ENCODE measurements around the gene CD209. TPM values are rescaled to one million over a fixed set of nuclear protein-coding genes. Genes with fewer than 3 reads are reported as not detected.

CD209 gene
- total and polyA plus RNA-seq, 2 donors (not counting 3 experiments of a cell fraction or from before 2014, with no cell fraction given): not detected

GRCh38 chr19:7697721-7698287, 49.5 kb downstream of the CD209 start:
- H3K27ac ChIP-seq (ENCODE audit: insufficient read depth, low read depth, low read length): no peak overlapping the region
- H3K27me3 ChIP-seq (ENCODE audit: control insufficient read depth in 2 of 2, insufficient read depth in 2 of 2, low read length in 2 of 2): no peaks in the 10 kb centered on the region
- intact Hi-C loops (cut with micrococcal nuclease): no loop called here
- H2AFZ ChIP-seq (ENCODE audit: low read depth, low read length): no peak overlapping the region
- H3K4me2 ChIP-seq (ENCODE audit: insufficient read depth, low read length): no peak overlapping the region
- H3K79me2 ChIP-seq (ENCODE audit: control insufficient read depth, insufficient read depth, low read length): no peaks in the 10 kb centered on the region
- H3K9ac ChIP-seq (replicated peaks; ENCODE audit: extremely low read depth, insufficient read depth, low read length): no peak overlapping the region
- no peaks in the 10 kb centered on the region for H3K4me1 ChIP-seq (ENCODE audit: control insufficient read depth, extremely low read depth, insufficient read depth, low read length)
- DNase-seq (ENCODE audit: low read depth, low spot score) (no peak), FAIRE-seq (no peak)
- TF ChIP-seq MYC (IDR thresholded peaks at IDR 0.05; ENCODE audit: low read depth, low read length) (no peak), JUN (IDR thresholded peaks at IDR 0.05; ENCODE audit: borderline replicate concordance, insufficient read depth, insufficient read length, low read depth) (no peak), POLR2A (IDR thresholded peaks at IDR 0.05; ENCODE audit: low read depth, low read length) (no peak), MAX (IDR thresholded peaks at IDR 0.05; ENCODE audit: insufficient read depth, insufficient read length) (no peak), GATA2 (IDR thresholded peaks at IDR 0.05; ENCODE audit: insufficient read depth, insufficient read length, low read depth, low read length) (no peak), POLR2AphosphoS5 (IDR thresholded peaks at IDR 0.05; ENCODE audit: insufficient read depth, low read depth, low read length) (no peak), EZH2 (IDR thresholded peaks at IDR 0.05; ENCODE audit: borderline replicate concordance, low read depth, low read length, severe bottlenecking) (no peak), CTCF (IDR thresholded peaks at IDR 0.05; ENCODE audit: extremely low read depth in 1 of 2, insufficient read depth in 1 of 2, low read depth in 1 of 2, low read length in 2 of 2) (no peak), FOS (IDR thresholded peaks at IDR 0.05; ENCODE audit: borderline replicate concordance, insufficient read depth, low read length) (no peak)
- H3K9me1 ChIP-seq (replicated peaks; ENCODE audit: control insufficient read depth, extremely low read depth, insufficient read depth, low read length): no peaks in the 10 kb centered on the region
- no peak overlapping the region for H3K4me3 ChIP-seq (replicated peaks in 1 of 3; ENCODE audit: insufficient read depth in 1 of 3, low read depth in 1 of 3, low read length in 3 of 3)
- BruUV-seq (replicated peaks): no TSS peak
- no peaks in the 10 kb centered on the region for H4K20me1 ChIP-seq (replicated peaks; ENCODE audit: control insufficient read depth, extremely low read depth, insufficient read depth, low read length)
- CTCF ChIA-PET: interaction anchor here (4.1 kb wide), 1 partner anchor 17 kb away, joined by 21 read pairs; the partner anchor contains the start of gene TRAPPC5
- dilution Hi-C loops (cut with MboI; ENCODE audit: extremely low pct_ligation_motif_present, low sequenced_read_pairs): no loop called here
- POLR2A ChIA-PET: no interaction called here
- no peaks in the 10 kb centered on the region for H3K9me3 ChIP-seq (replicated peaks; ENCODE audit: control insufficient read depth, insufficient read depth, low read length)
- H3K36me3 ChIP-seq (ENCODE audit: control insufficient read depth in 2 of 2, extremely low read depth in 1 of 2, insufficient read depth in 2 of 2, low read length in 2 of 2): no peaks in the 10 kb centered on the region

All from endothelial cell of umbilical vein (primary cell).